Stimulated activated CD4-positive, alpha-beta T cell treated with anti-CD3 and anti-CD28 coated beads, TNF-alpha, amount 100 ng/mL, for 24 hours (primary cell): ENCODE data around the gene SLC4A4.

Experiments used
- DNase-seq, 3 experiments: peaks; one replicate each; pipeline ENCODE4 v3.0.0-alpha.2; 2020; ENCODE audit warnings: low read depth in 3 of 3

Gene SLC4A4

GRCh38 chr4:71338846-71339593, at the start of gene SLC4A4:
Gene SLC4A4, plus strand, starts transcription at chr4:71339020.
- no peak for DNase-seq

GRCh38 chr4:71290074-71290473, 48.7 kb upstream of the SLC4A4 start:
- DNase-seq: no peak

- no peak for DNase-seq
Measured at GRCh38 chr4:71290476-71290875, 48.3 kb upstream of the SLC4A4 start.

- no peak for DNase-seq
Measured at GRCh38 chr4:71292228-71292627, 46.6 kb upstream of the SLC4A4 start.

- DNase-seq: no peak
Measured at GRCh38 chr4:71293705-71294104, 45.1 kb upstream of the SLC4A4 start.

GRCh38 chr4:71294301-71294700, 44.5 kb upstream of the SLC4A4 start:
- no peak for DNase-seq

GRCh38 chr4:71296945-71297344, 41.9 kb upstream of the SLC4A4 start:
- DNase-seq: no peak

GRCh38 chr4:71300362-71300761, 38.5 kb upstream of the SLC4A4 start:
- DNase-seq: no peak

GRCh38 chr4:71300964-71301363, 37.9 kb upstream of the SLC4A4 start:
- no peak for DNase-seq

- no peak for DNase-seq
Measured at GRCh38 chr4:71303287-71303686, 35.5 kb upstream of the SLC4A4 start.

- no peak for DNase-seq
Measured at GRCh38 chr4:71303850-71304249, 35.0 kb upstream of the SLC4A4 start.

- DNase-seq: no peak
Measured at GRCh38 chr4:71304289-71304850, 34.5 kb upstream of the SLC4A4 start.

GRCh38 chr4:71307729-71308128, 31.1 kb upstream of the SLC4A4 start:
- no peak for DNase-seq

GRCh38 chr4:71322425-71322824, 16.4 kb upstream of the SLC4A4 start:
- DNase-seq: no peak

- DNase-seq: no peak
Measured at GRCh38 chr4:71333368-71333767, 5.5 kb upstream of the SLC4A4 start.

GRCh38 chr4:71333960-71334359, 4.9 kb upstream of the SLC4A4 start:
- no peak for DNase-seq

- DNase-seq: no peak
Measured at GRCh38 chr4:71334465-71334882, 4.3 kb upstream of the SLC4A4 start.

GRCh38 chr4:71343670-71344466, 5.0 kb downstream of the SLC4A4 start:
- no peak for DNase-seq

GRCh38 chr4:71346710-71347109, 7.9 kb downstream of the SLC4A4 start:
- DNase-seq: no peak

- DNase-seq: no peak
Measured at GRCh38 chr4:71348586-71348985, 9.8 kb downstream of the SLC4A4 start.

GRCh38 chr4:71355045-71355444, 16.2 kb downstream of the SLC4A4 start:
- no peak for DNase-seq

GRCh38 chr4:71355971-71356370, 17.2 kb downstream of the SLC4A4 start:
- no peak for DNase-seq
